Stomach smooth muscle (tissue), 2 donors: ENCODE measurements around the gene TSTD1.
A peak's percentile ranks its signal among the peaks of the same experiment; 100 is the strongest.
"Not testable (repeated sequence)": the region's sequence is repeated elsewhere in the genome, so short reads cannot be mapped to it uniquely, and the experiment has no call there.

Experiments
- H3K27ac ChIP-seq: one replicate; pipeline ENCODE4 v1.7.0; 2013; ENCODE audit warnings: mild to moderate bottlenecking, low read length, inconsistent platforms
- H3K27me3 ChIP-seq, 2 donors: one replicate each; pipeline ENCODE4 v1.7.0; 2013; ENCODE audit warnings: low read length in 2 of 2; ENCODE audit not compliant: insufficient read depth in 2 of 2, control insufficient read depth in 1 of 2
- H3K36me3 ChIP-seq, 2 donors: one replicate each; pipeline ENCODE4 v1.7.0; 2013; ENCODE audit warnings: low read length in 2 of 2; ENCODE audit not compliant: control insufficient read depth in 2 of 2, insufficient read depth in 2 of 2
- H3K4me1 ChIP-seq: one replicate; pipeline ENCODE4 v1.7.0; 2013; ENCODE audit warnings: low read length; ENCODE audit not compliant: control insufficient read depth, insufficient read depth
- H3K4me3 ChIP-seq, 2 donors: one replicate each; pipeline ENCODE4 v1.7.0; 2013; ENCODE audit warnings: low read length in 2 of 2
- H3K9ac ChIP-seq, 2 donors: one replicate each; pipeline ENCODE4 v1.7.0; 2013; ENCODE audit warnings: low read length in 2 of 2, mild to moderate bottlenecking in 1 of 2
- H3K9me3 ChIP-seq, 2 donors: one replicate each; pipeline ENCODE4 v1.7.0; 2013; ENCODE audit warnings: low read length in 2 of 2; ENCODE audit not compliant: control insufficient read depth in 2 of 2
- donor health status: healthy.
- donor health status: Pancreatic carcinoma.

Gene TSTD1

DNA sequence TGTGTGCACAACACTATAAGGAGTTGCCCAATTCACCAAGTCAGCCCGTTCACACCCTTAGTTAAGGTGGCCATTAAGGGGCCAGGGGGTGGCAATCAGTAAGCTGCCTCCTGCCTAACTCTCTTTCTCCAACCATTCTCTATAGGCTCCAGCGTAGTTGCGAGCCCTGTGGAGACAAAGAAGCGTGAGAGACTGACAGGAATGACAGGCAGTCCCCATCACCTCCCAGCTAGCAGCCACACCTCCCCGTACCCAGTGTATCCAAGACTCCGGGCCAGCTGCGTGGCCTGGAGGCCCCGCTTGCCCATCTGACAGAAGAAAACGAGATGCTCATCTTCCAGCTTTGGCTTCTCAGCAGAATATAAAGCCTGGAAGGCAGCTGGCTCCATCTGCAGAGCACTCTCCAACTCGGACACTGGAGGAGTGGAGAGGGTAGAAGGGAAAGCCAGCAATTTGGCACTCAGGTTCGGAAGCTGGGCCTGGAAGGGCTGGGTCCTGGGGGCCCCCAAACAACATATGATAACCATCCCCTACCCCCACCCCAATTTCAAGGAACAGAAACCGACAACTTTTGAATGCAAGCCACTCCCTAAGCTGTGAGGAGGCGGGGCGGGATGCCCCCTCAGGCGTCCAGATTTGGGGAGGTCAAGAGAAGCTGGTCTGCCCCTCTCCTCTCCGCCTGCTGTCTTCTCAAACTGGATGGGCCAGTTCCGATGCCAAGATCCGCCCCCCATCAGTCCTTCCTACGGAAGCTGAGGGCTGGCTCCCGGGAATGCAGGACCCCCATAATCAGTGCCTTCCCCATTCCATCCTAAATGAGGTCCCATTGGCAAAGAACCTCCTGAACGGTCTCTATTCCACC, 872 bp downstream of the TSTD1 start:
- H3K36me3 ChIP-seq: peaks cover 32 to 33% of the 10 kb centered on the region in 2 donors
- H3K27me3 ChIP-seq: no peaks in the 10 kb centered on the region
- H3K27ac ChIP-seq: no peak overlapping the region
- no peaks in the 10 kb centered on the region for H3K9me3 ChIP-seq
- peak overlapping the region; percentile 52 to 68 for H3K9ac ChIP-seq
- H3K4me3 ChIP-seq: peak overlapping the region; percentile 59 to 81
- H3K4me1 ChIP-seq: peaks cover 16% of the 10 kb centered on the region

DNA sequence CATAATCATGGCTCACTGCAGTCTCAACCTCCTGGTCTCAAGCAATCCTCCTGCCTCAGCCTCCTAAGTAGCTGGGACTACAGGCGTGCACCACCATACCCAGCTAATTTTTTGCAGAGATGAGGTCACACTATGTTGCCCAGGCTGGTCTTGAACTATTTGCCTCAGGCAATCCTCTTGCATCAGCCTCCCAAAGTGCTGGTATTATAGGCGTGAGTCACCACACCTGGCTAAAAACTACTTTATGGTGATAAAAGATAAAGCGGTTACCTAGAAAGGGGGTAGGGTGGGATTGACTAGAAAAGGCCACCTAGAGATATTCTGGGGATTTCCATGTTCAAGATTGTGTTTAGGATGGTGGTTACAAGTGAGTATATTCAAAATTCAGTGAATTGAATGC, 5.0 kb downstream of the TSTD1 start:
- Histone ChIP-seq H3K9me3 (no peaks in the 10 kb centered on the region), H3K4me3 (no peak overlapping the region), H3K27ac (no peak overlapping the region), H3K9ac (no peak overlapping the region), H3K27me3 (no peaks in the 10 kb centered on the region), H3K4me1 (peaks cover 9% of the 10 kb centered on the region), H3K36me3 (no peaks in the 10 kb centered on the region)

- H3K27ac ChIP-seq: no peak overlapping the region
- H3K27me3 ChIP-seq: no peaks in the 10 kb centered on the region
- H3K9ac ChIP-seq: no peak overlapping the region
- H3K4me3 ChIP-seq: no peak overlapping the region
- no peaks in the 10 kb centered on the region for H3K36me3 ChIP-seq
- no peaks in the 10 kb centered on the region for H3K9me3 ChIP-seq
- H3K4me1 ChIP-seq: no peaks in the 10 kb centered on the region
Observed at GRCh38 chr1:161032409-161032808, 6.4 kb downstream of the TSTD1 start.

- Histone ChIP-seq H3K9ac (no peak overlapping the region), H3K4me3 (no peak overlapping the region), H3K36me3 (no peaks in the 10 kb centered on the region), H3K27ac (no peak overlapping the region), H3K9me3 (no peaks in the 10 kb centered on the region), H3K27me3 (no peaks in the 10 kb centered on the region), H3K4me1 (no peaks in the 10 kb centered on the region)
Observed at GRCh38 chr1:161031874-161032273, 6.9 kb downstream of the TSTD1 start.

GRCh38 chr1:161029466-161029865, 9.3 kb downstream of the TSTD1 start:
- H3K27ac ChIP-seq, H3K4me1 ChIP-seq, H3K27me3 ChIP-seq, H3K9me3 ChIP-seq, H3K9ac ChIP-seq, H3K36me3 ChIP-seq, H3K4me3 ChIP-seq: not testable (repeated sequence)

DNA sequence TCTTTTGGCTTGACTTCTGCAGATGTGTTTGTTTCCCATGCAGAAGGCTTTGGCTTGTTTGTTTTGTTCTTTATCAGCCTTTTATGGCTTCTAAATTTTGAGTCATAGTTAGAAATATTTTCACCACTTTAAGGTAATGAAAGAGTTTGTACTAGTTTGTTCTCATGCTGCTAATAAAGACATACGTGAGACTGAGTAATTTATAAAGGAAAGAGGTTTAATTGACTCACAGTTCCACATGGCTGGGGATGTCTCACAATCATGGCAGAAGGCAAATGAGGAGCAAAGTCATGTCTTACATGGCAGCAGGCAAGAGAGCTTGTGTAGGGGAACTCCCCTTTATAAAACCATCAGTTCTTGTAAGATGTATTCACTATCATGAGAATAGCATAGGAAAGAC, 11.8 kb downstream of the TSTD1 start:
- not testable (repeated sequence) for H3K4me3 ChIP-seq, H3K36me3 ChIP-seq, H3K4me1 ChIP-seq, H3K27me3 ChIP-seq, H3K9me3 ChIP-seq, H3K9ac ChIP-seq, H3K27ac ChIP-seq

DNA sequence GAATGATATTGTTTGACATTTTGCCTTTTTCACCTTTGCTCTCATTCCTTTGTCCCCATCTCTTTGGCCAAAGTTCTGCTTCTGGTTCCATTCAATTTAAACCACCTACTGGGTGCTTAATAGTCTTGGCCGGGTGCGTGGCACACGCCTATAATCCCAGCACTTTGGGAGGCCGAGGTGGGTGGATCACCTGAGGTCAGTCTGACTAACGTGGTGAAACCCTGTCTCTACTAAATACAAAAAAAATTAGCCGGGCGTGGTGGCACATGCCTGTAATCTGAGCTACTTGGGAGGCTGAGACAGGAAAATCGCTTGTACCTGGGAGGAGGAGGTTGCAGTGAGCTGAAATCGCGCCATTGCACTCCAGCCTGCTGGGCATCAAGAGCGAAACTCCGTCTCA, 16.3 kb downstream of the TSTD1 start:
- not testable (repeated sequence) for H3K4me3 ChIP-seq, H3K9me3 ChIP-seq, H3K36me3 ChIP-seq, H3K4me1 ChIP-seq, H3K9ac ChIP-seq, H3K27ac ChIP-seq
- H3K27me3 ChIP-seq: peaks cover 13 to 17% of the 10 kb centered on the region in 2 donors

DNA sequence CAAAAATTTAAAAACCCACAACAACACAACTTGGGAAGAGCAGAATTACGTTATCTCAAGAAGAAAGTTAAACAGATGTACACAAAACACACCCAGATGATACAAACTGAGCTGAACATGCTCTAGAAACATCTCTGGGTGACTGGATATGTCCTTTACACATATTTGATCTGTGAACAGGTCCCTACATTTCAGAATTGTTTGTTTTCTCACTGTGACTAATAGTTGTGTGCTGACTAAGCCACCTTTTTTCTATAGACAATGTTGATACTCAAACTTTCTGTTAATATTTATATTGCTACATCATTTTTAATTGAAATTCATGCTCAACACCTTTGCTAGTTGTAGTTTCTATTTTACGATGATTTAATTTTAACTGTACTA, 16.8 kb downstream of the TSTD1 start:
- no peak overlapping the region for H3K27ac ChIP-seq
- H3K4me3 ChIP-seq: no peak overlapping the region
- H3K27me3 ChIP-seq: peaks cover 13 to 17% of the 10 kb centered on the region in 2 donors
- H3K9me3 ChIP-seq: no peaks in the 10 kb centered on the region
- H3K36me3 ChIP-seq: no peaks in the 10 kb centered on the region
- H3K9ac ChIP-seq: no peak overlapping the region
- peaks cover 9% of the 10 kb centered on the region for H3K4me1 ChIP-seq

DNA sequence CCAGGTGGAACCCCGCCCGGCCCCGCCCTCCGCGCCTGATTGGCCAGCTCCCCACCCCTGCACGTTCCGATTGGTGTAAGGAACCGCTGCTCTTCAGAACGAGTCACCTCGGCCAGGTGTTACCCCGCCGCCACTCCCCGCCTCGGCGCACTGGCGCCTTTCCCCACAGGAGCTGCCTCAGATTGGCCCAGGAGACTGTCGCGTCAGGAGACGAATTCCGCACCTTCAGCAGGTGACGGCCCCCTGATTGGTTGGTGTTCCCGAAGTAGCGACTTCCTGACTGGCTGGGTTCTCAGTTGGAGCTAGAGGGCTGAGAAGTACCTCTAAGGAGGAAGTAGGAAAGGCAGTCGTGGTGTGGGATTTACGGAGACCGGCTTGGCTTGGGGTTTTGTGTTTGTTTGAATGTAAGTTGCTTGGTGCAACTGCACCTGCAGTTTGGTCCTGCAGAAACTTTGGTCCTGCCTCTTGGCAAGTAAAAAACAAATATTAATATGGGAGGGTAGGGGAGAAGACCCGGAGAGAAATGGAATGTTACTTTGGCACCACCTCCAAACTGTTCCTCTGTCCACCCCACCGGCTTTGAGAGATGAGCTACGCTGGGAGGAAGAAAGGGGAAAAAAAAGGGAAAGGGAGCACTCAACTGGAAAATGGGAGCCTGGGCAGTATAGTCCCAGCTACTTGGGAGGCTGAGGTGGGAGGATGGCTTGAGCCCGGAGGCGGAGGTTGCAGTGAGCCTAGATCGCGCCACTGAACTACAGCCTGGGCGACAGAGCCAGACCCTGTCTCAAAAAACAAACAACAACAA, 17.4 kb downstream of the TSTD1 start:
- H3K4me1 ChIP-seq: peaks cover 9% of the 10 kb centered on the region
- H3K27ac ChIP-seq: no peak overlapping the region
- no peak overlapping the region for H3K9ac ChIP-seq
- H3K36me3 ChIP-seq: no peaks in the 10 kb centered on the region
- peak overlapping the region; percentile 59 to 70 for H3K4me3 ChIP-seq
- peaks cover 13 to 17% of the 10 kb centered on the region in 2 donors for H3K27me3 ChIP-seq
- no peaks in the 10 kb centered on the region for H3K9me3 ChIP-seq

DNA sequence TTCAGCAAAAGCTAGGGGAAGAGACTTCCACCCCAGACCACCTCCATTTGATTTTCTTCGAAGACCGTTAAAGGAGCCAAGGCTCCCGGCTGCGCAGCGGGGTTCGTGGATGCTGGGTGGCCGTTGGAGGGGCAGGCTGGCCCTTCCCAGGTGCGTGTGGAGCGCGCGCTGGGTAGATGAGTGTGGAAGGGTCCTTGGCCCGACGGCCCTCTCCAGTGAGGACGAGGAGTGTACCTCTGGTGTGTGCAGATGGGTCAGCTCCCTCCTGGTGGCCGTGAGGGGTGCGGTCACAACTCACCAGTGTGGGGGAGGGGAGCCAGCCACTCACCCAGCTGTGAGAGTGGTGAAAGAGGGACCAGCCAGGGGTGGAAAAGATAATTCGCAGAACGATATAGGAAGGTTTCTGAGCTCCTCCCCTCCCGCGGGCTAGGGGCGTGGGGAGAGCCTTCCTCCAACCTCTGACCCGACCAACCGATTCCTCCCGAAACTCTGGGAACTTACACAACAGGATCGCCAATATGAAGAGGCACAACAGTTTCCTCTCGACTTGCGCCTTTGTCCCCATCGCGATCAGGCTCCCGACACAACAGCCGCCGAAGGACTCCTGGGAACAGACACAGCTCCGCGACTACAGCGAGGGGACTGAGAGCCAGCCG, 18.1 kb downstream of the TSTD1 start, which contains the start of gene F11R:
Gene F11R, minus strand, starts transcription at position 644 of the 656 bp plus-strand sequence. Its CDS starts 79 bp downstream, at position 565.
- H3K9me3 ChIP-seq: no peaks in the 10 kb centered on the region
- H3K4me1 ChIP-seq: peaks cover 9% of the 10 kb centered on the region
- H3K27me3 ChIP-seq: peaks cover 13 to 17% of the 10 kb centered on the region in 2 donors
- H3K36me3 ChIP-seq: no peaks in the 10 kb centered on the region
- peak within 1 kb of the TSS in 1 of 2 donors; percentile 64 for H3K9ac ChIP-seq
- peak within 1 kb of the TSS; percentile 59 to 70 for H3K4me3 ChIP-seq
- peak within 1 kb of the TSS; percentile 31 for H3K27ac ChIP-seq
